Cerebellar cortex (tissue), 1 donor: ENCODE measurements around the gene RILPL1.

Experiments
- DNase-seq: peaks from one replicate; pipeline ENCODE4 v3.0.0-alpha.2; 2015; ENCODE audit warnings: low spot score

The RILPL1 gene

DNA sequence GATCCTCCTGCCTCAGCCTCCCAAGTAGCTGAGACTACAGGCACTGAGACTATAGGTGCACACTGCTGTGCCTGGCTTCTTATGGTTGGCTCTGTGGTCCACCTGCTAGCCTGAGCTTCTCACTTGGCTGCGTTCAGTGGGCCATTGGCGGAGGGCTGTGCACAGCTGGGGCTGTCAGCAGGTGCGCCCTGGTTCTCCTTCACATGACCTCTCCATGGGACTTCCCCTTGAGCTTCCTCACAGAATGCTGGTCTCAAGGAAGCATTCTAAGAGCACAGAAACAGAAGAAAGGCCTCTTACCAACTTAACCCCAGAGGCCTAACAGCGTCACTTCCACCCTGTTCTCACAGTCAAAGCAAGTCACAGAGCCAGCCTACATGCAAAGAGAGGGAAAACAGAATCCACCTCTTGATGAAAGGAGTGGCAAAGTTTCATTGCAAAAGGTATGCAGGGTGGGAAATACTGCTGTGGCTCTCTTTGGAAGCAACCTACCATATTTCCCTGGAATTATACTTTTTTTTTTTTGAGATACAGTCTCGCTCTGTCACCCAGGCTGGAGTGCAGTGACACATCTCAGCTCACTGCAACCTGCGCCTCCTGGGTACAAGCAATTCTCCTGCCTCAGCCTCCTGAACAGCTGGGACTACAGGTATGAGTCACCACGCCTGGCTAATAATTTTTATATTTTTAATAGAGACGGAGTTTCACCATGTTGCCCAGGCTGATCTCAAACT, 106.3 kb downstream of the RILPL1 start:
- DNase-seq: no peak

DNA sequence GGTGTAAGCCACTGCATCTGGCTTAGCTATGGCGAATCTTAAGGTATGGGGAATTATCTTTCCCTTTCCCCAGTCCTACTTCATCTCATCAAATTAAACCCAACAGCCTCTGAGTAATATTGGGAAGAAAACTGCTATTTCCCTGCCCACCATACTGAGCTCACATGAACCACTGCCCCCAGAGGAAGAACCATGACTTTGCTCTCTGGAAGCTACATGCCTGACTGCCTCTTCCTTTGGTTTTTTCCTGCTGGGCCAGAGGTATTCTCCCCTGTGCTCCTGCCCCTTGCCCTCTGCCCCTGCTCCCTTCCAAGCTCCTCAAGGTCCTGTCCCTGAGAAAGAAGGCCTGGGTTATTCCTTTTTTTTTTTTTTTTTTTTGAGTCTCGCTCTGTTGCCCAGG, 112.2 kb downstream of the RILPL1 start:
- DNase-seq: no peak
